Measurements from ENCODE around the gene TMEM26.

TMEM26 gene

DNA sequence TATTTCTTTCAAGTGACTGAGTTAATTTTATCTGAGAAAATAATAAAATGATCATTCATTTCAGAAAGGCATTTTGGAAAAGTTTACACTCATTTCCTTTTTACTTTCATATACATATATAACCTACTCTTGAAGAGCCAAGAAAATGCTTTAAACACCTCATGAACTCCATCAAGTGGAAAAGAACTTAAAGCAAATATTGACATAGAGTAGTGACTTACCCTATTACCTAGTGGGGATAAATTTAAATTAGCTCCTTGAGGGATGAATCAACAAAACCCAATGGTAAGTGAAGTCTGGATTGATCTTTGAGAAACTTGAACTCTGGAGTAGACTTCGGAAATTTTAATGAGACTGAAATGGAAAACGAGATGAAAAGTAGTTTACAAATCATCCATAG, 88.6 kb downstream of the TMEM26 start:
- H3K27me3 Mint-ChIP-seq = no peaks in the 10 kb centered on the region
- H3K9me3 Mint-ChIP-seq = no peaks in the 10 kb centered on the region
- H3K4me3 Mint-ChIP-seq = no peak overlapping the region
- no peak for DNase-seq (ENCODE audit: low spot score in 2 of 2)
- no peak overlapping the region for H3K27ac Mint-ChIP-seq
- H3K36me3 Mint-ChIP-seq = no peaks in the 10 kb centered on the region
- H3K4me1 Mint-ChIP-seq = no peaks in the 10 kb centered on the region
- ATAC-seq (ENCODE audit: low read depth) = no peak

DNA sequence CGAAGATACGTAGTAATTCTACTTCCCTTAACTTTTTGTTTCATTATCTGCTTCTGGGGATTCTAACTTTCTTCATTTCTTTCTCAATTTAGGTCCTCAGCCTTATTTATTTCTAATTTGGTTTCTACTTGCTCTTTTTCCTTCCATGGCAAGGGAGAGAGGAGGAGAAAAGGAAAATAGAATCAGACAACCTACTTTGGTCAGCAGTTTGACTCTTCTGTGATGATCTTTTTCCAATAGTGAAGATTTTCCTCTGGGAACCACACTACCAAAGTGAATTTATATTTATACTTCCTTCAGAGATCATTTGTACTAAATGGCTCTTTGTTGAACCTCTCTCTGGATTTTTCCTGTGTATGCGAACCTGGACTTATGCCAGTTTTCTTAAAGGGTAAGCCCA, 90.2 kb downstream of the TMEM26 start:
- no peaks in the 10 kb centered on the region for H3K27me3 Mint-ChIP-seq
- H3K9me3 Mint-ChIP-seq = no peaks in the 10 kb centered on the region
- DNase-seq (ENCODE audit: low spot score in 2 of 2) (no peak), ATAC-seq (ENCODE audit: low read depth) (no peak)
- no peaks in the 10 kb centered on the region for H3K4me1 Mint-ChIP-seq
- H3K36me3 Mint-ChIP-seq = no peaks in the 10 kb centered on the region
- no peak overlapping the region for H3K4me3 Mint-ChIP-seq
- no peak overlapping the region for H3K27ac Mint-ChIP-seq

DNA sequence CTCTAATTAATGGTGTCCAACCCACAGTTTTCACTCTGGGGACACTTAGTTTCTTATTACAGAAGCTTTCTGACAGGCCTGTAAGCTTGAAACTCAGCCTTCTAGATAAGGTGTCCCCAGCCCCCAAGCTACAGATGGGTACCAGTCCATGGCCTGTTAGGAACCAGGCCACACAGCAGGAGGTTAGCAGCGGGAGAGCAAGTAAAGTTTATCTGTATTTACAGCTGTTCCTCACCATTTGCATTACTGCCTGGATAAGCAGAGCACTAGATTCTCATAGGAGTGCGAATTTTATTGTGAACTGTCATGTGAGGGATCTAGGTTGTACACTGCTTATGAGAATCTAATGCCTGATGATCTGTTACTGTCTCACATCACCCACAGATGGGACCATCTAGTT, 93.7 kb downstream of the TMEM26 start:
- Mint-ChIP-seq H3K27ac (no peak overlapping the region), H3K4me3 (no peak overlapping the region), H3K4me1 (no peaks in the 10 kb centered on the region), H3K27me3 (no peaks in the 10 kb centered on the region), H3K9me3 (no peaks in the 10 kb centered on the region), H3K36me3 (no peaks in the 10 kb centered on the region)
- no peak for DNase-seq (ENCODE audit: low spot score in 2 of 2)
- ATAC-seq (ENCODE audit: low read depth) = no peak

DNA sequence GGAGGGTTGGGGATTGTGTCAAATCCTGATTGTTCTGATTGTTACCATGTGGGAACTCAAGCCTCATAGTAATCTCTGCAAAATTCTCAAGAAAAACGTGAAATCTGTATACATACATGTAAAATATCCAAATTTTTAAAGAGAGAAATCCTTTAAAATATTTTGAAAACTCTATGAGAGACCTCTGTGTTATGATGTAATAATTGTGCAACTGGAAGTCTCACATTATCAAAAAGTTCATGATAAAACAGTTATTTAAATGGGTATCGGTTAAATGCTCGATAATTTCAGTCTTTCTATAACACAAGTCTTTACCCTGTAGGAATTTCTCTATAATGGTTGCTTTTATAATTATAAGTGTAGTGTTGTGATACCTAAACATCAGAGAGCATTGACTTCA, 95.5 kb downstream of the TMEM26 start:
- Mint-ChIP-seq H3K36me3 (no peaks in the 10 kb centered on the region), H3K4me3 (no peak overlapping the region), H3K27ac (no peak overlapping the region)

More for the DNA sequence above, 95.5 kb downstream of the TMEM26 start:
- no peaks in the 10 kb centered on the region for H3K9me3 Mint-ChIP-seq
- DNase-seq (ENCODE audit: low spot score in 2 of 2) = no peak
- no peak for ATAC-seq (ENCODE audit: low read depth)
- H3K27me3 Mint-ChIP-seq = peaks cover 8% of the 10 kb centered on the region
- H3K4me1 Mint-ChIP-seq = no peaks in the 10 kb centered on the region

All from memory B cell (primary cell).